HG03039 (cell line): ENCODE data around the gene SEMA6B.
"Not testable (repeated sequence)": the region's sequence is repeated elsewhere in the genome, so short reads cannot be mapped to it uniquely, and the experiment has no call there.

Experiments
- ATAC-seq: cut with Tn5 transposase; IDR thresholded peaks from one replicate; pipeline ENCODE4 v1.9.1; 2021; ENCODE audit warnings: mild to moderate bottlenecking, moderate library complexity; ENCODE audit not compliant: unreplicated experiment

Gene SEMA6B, protein sequence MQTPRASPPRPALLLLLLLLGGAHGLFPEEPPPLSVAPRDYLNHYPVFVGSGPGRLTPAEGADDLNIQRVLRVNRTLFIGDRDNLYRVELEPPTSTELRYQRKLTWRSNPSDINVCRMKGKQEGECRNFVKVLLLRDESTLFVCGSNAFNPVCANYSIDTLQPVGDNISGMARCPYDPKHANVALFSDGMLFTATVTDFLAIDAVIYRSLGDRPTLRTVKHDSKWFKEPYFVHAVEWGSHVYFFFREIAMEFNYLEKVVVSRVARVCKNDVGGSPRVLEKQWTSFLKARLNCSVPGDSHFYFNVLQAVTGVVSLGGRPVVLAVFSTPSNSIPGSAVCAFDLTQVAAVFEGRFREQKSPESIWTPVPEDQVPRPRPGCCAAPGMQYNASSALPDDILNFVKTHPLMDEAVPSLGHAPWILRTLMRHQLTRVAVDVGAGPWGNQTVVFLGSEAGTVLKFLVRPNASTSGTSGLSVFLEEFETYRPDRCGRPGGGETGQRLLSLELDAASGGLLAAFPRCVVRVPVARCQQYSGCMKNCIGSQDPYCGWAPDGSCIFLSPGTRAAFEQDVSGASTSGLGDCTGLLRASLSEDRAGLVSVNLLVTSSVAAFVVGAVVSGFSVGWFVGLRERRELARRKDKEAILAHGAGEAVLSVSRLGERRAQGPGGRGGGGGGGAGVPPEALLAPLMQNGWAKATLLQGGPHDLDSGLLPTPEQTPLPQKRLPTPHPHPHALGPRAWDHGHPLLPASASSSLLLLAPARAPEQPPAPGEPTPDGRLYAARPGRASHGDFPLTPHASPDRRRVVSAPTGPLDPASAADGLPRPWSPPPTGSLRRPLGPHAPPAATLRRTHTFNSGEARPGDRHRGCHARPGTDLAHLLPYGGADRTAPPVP

DNA sequence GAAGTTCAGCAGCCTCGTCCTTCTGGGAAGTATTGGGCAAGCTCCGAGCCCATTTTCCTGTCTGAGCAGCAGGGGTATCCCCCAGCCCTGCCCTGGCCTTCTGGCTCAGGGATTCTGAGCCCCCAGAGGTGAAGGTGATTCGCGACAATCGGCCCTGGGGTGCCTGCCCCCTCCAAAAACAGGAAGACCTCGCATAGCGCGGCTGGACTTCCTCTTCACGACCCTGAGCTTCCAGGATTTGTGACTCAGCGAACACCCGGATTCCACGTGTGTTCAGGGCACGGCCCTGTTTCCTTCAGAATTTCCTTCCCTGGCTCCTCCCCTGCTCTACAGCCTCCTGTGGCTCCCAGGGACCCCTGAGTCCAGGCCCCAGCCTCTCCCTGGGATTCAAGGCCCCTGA lies at the start of gene SEMA6B:
TSS of gene SEMA6B (minus strand) at position 116 of the 400 bp plus-strand sequence. CDS start 1,227 bp downstream, outside the sequence.
- ATAC-seq = no peak

DNA sequence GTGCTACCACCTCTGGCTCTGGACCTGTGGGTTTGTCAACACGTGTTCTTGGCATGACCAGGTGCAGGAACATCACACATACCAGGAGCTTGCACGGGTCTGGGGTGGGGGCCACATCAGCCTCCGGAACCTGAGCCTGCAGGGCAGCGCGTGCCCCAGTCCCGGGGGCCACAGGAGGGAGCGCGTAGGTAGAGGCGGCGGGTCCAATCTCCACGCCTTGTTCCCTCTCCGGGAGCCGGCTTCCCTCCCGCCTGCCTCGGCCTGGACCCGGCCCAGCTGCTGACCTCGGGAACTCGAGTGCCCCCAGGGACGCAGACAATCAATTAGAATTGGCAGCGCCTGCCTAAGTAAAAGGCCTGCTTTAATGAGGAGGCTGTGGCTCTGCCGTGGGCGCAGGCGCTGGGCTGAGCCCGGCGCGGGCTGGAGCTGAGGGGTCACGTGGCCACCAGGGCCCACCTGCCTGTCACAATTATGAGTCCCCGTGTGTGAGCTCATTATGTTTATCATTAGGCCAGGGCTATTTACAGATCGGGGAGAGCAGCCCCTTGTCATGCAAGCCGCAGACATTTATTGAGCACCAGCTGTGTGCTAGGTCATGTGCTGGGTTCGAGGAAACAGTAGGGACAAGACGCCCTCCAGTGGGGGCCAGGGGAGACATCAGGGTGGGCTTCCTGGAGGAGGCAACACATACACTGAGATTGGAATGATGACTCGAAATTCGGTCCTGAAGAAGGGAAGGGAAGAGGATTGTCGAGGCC lies 47.6 kb upstream of the SEMA6B start:
- ATAC-seq = no peak

DNA sequence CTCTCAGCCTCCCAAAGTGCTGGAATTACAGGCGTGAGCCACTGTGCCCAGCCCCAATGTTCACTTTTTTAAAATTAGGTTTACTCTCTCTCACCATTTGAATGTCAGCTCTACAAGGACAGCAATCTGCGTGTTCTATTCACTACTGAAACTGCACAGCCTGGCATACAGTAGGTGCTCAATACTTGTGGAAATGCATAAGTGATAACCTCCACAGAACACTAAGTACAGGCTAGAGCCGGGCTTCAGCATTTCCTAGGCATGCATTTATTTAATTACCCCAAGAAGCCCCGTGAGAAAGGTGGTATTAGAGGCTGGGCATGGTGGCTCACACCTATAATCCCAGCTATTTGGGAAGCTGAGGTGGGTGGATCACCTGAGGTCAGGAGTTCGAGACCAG lies 46.7 kb upstream of the SEMA6B start:
- no peak for ATAC-seq

DNA sequence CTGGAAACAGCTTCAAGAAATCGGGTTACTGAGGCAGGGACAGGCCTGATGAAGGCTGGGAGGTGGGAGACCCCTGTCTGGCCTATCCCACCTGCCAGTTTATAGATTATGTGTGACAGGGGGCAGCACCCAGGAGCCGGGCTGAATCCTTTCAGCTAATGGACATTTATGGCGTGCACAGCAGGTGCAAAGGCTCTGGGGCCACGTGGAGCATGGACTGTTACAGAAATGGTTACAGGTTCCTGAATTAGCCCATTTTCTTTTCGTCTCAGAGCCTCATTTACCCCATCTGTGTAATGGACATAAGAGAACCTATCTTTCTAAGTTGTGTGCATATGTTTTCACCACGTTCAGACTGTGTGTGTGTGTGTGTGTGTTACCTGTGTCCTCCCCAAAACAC lies 45.4 kb upstream of the SEMA6B start:
- no peak for ATAC-seq

DNA sequence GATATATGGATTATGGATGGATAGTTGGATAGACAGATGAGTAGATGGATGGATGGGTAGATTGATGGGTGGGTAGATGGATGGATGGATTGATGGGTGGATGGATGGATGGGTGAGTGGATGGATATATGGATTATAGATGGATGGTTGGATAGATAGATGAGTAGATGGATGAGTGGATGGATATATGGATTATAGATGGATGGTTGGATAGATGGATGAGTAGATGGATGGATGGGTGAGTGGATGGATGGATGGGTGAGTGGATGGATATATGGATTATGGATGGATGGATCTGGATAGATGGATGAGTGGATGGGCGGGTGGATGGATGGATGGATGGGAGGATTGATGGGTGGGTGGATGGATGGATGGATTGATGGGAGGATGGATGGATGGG lies 43.4 kb upstream of the SEMA6B start:
- ATAC-seq = no peak

DNA sequence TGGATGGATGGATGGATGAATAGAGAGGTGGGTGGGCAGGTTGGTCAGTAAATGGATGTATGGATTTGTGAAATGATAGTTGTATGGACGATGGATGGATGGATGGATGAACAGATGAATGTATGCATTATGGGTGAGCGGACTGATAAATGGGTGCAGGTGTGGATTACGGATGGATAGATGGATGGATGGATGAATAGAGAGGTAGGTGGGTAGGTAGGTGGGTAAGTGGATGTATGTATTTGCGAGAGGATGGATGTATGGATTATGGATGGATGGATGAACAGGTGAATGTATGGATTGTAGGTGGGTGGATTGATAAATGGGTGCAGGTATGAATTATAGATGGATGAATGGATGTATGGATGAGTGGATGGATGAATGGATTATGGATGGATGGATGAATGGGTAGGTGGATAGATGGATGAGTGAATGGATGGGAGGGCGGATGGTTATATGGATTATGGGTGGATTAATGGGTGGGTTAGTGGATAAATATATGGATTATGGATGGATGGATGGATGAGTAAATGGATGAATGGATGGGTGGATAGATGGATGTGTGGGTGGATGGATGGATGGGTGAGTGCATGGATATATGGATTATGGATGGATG lies 42.8 kb upstream of the SEMA6B start:
- ATAC-seq = no peak

DNA sequence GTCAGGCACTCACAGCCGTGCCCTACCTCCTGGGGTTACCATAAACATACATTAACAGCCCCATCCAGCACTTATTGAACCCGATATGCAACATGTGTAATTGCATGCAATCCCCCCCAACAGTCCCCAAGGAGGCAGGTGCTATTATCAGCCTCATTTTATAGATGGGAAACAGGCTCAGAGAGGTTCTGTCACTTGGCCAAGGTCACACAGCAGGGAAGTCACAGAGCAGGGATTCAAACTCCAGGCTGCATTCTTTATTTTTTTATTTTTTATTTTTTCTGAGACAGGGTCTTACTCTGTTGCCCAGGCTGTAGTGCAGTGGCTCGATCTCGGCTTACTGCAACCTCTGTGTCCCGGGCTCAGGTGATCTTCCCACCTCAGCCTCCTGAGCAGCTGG lies 41.4 kb upstream of the SEMA6B start:
- no peak for ATAC-seq

DNA sequence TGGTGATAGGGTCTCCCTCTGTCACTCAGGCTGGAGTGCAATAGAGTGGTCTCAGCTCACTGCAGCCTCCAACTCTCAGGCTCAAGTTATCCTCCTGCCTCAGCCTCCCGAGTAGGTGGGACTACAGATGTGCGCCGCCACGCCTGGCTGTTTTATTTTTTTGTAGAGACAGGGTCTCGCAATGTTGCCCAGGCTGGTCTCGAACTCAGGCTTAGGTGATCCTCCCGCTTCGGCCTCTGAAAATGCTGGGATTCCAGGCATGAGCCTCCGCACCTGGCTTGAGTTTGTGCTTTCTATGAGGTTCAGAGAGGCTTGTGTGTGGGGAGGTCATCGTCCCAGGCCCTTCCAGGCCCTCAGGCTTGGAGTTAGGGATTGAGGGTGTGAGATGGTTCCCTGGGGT lies 40.6 kb upstream of the SEMA6B start:
- no peak for ATAC-seq

DNA sequence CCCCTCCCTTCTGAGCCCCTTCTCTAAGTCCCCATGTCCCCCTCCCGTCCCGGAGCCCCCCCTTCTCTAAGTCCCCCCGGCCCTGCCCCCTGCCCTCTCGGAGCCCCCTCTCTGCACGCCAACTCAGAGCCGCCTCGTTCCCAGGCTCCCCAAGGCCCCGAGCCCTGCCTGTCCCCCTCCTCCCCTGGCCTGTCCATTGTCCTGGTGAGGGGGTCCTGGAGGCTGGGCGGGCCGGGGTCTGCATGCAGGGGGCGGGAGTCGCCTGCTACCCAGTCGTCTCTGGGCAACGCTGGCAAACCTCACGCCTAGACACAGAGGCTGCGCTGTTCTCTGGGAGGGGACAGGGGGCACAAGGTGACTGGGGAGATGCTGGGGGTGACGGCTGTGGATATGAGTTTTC lies 39.2 kb upstream of the SEMA6B start:
- no peak for ATAC-seq

DNA sequence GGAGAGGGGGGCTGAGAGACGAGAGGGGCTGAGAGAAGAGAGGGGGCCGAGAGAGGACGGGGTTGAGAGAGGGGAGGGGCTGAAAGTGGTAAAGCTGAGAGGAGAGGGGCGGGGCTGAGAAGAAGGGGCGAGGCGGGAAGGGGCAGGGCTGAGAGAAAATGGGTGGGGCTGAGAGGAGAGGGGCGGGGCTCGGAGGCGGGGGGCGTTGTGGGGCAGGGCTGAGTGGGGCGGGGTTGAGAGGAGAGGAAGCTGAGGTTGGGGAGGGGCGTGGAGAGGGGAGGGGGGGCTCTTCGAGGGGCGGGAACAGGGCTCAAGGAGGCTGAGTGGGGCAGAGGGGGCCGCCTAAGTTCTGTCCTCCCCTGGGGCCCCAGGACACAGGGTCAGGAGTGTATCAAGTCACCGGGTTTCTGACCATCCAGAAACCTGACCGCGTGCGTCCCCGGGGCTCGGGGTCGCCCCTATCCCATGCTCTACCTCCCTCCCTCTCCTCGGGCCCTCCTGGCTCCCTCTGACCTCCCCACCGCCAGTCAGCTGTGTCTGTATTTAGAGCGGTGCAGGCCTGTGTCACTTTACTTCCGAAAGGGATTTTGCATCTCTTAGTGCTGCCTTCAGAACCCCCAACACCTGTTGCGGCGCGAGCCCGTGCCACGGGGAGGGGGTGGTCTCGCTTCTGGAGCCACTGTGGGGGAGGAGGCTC lies 38.6 kb upstream of the SEMA6B start:
- no peak for ATAC-seq

DNA sequence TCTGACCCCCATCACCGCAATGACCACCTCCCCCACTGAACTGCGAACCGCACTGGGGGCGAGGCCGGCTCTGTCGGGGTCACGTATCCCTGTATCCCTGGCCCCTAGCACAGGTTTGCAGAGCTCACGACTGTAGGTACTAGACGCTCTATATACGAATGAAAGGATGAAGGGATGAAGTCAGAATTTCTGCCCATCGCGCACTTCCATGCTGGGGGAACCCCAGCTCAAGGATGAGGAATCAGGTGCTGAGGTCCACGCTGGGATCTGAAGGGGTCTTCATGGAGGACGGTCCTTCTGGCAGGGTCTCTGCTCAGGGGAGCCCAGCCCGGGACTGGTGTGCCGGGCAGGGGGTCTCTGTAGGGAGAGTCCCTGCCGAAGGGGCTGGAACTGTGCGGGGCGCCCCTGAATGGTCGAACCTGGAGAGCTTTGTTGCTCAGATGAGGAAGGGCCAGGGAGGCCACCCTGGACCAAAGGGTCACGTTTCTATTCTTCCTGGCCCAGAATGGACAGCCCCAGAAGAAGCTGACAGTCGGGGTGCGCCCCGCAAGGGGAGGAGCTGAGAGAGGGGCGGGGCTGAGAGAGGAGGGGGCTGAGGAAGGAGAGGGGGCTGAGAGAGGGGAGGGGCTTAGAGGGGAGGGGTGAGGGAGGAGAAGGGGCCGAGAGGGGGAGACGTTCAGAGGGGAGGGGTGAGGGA lies 37.9 kb upstream of the SEMA6B start:
- no peak for ATAC-seq

DNA sequence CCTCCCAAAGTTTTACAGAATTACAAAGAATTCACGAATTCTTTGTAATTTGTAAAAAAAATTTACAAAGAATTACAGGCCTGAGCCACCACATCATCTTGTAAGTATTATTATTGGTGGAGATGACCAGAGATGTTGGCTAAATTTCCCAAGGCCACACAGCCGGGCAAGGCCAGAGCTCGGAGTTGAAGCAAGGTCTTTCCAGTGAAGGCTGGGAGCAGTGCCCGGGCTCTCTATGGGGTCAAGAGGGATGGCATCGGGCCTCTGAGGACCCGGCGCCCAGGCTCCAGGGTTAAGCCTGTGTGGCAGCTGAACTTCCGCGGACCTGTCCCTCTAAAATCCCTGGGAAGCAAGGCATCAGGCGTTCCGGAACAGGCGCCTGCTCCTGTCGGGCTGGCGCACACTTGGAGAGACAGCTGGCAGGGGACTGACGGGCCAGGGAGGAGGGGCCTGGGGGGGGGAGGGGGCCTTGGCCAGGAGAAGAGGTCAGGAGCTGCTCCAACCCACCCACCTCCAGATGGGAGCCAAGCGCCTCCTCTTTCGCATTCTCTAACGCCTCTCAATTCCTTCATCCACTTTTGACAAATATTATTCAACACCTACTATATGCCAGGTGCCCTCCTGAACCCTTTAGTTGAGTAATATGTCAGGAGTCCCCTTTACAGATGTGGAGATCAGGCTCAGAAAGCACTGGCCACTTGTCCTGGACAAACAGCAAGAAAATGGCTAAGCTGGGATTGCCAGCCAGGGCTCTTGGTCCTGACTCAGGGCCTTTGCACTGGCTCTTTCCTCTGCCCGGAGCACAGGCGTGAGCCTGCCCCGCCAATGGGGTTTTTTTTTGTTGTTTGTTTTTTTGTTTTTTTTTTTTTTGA lies 36.8 kb upstream of the SEMA6B start:
- ATAC-seq = no peak

DNA sequence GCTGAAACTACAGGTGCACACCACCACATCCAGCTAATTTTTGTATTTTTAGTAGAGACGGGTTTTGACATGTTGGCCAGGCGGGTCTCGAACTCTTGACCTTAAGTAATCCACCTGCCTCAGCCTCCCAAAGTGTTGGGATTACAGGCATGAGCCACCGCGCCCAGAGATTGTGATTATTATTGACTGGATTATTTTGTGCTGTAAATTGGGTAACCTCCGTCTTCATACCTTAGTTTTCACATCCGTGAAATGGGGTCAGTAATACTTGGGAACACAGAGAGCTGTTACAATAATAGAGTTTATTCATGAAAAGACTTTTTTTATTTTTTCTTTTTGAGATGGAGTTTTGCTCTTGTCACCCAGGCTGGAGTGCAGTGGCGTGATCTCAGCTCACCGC lies 35.7 kb upstream of the SEMA6B start:
- ATAC-seq = not testable (repeated sequence)

DNA sequence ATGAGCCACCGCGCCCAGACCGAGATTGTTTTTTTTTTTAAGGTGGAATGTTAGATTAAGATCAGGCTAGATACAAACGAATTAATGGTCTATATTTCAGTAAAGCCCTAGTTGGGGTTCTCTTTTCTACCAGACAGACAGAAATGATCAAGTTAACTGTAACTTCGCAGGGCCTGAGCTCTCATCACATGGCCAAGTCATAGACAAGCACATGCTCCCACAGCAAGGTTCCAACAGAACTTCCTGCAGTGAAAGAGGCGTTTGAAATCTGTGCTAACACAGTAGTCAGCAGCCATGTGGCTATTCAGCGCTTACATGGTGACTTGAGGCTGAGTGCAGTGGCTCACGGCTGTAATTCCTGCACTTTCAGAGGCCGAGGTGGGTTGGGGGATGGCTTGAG lies 34.7 kb upstream of the SEMA6B start:
- ATAC-seq = no peak

DNA sequence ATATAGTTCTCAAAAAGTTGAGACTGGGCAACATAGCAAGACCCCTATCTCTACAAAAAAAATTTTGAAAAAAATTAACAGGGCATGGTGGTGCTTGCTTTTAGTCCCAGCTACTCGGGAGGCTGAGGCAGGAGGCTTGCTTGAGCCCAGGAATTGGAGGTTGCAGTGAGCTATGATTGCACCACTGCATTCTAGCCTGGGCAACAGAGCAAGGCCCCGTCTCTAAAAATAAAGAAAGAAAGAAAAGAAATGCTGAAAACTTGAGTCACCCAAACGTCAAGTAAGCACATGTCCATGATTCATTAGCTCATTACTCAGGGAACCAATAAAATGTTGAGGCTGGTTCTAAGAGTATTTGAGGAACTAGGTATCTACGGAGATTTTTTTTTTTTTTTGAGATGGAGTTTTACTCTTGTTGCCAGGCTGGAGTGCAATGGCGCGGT lies 33.9 kb upstream of the SEMA6B start:
- no peak for ATAC-seq

DNA sequence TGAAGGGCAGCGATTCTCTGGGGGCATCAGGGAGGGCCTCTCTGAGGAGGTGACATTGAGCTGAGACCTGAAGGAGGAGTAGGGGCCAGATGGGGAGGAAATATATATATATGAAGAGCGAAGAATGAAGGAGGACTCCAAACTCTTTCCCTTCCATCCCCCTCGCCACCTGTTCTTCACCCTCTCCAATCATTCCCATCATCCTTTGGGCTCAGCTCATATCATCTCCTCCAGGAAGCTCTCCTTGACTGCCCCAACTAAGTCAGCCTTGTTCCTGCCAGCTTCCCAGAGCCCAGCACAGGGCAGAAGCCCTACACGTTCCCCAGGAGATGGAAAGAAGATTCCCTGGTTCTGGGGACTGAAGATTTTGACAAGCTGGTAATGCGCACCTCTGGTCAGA lies 33.0 kb upstream of the SEMA6B start:
- no peak for ATAC-seq

DNA sequence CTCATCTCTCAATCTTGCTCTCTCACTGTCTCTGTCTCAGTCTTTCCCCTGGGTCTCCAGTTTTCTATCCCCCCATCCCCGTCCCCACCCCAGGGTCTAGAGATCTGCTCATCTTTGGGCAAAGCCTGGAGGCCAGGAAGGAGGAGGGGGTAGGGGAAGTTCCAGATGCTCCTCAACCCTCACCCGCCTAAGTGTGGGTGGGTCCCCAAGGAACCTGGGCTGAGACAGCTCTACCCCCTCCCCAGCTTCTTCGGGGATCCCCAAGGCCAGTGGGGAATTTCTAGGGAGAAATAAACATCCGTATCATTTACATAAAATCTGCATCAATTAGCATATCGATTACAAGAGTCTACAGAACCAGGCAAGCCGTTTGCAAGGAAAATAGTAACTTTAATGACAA lies 31.8 kb upstream of the SEMA6B start:
- no peak for ATAC-seq

DNA sequence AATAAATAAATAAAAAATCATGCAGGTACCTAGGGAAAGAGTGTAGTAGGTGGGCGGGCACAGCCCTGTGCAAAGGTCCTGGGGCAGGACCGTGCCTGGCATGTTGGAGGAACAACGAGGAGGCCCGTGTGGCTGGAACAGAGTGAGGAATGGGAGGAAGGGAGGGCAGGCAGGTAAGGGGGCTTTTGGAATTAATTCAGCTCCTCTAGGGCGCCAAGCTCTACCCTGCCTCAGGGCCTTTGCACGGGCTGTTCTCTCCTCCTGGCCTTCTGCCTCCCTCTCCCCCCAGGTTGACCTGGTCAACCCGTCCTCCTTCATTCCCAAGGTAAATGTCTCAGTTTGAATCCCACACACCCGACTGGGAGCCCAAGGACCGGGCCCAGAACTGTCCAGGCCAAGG lies 31.1 kb upstream of the SEMA6B start:
- no peak for ATAC-seq
